A673 (cell line): ENCODE measurements around the gene PAQR5.
"Not testable (repeated sequence)": the region's sequence is repeated elsewhere in the genome, so short reads cannot be mapped to it uniquely, and the experiment has no call there.

Experiments used
- CTCF ChIP-seq: fragments of 300-800, 200-600 bp; sonication (generic); conservative IDR thresholded peaks from 2 replicates; pipeline ENCODE4 v1.5.1; 2017; ENCODE audit warnings: low read depth, mild to moderate bottlenecking, antibody characterized with exemption, low read length, moderate library complexity, mixed read lengths
- EZH2 ChIP-seq: fragments of 200-600 bp; sonication (generic); IDR thresholded peaks from 2 replicates; pipeline ENCODE4 v1.6.1; 2017; ENCODE audit warnings: borderline replicate concordance, low read depth, mild to moderate bottlenecking, mixed read lengths, antibody characterized with exemption, low read length; ENCODE audit not compliant: poor library complexity, severe bottlenecking

GRCh38 chr15:69301101-69301500, 2.4 kb downstream of the PAQR5 start:
- 0 out of 2 replicates have a peak, but pooled peaks have one; percentile 9 for TF ChIP-seq CTCF
- not testable (repeated sequence) for TF ChIP-seq EZH2
